DOHH2 (cell line): ENCODE data around the gene MALAT1.
A peak's percentile ranks its signal among the peaks of the same experiment; 100 is the strongest.

Experiments
- H3F3A ChIP-seq: fragments of 200-600 bp; sonication (generic), shearing (Covaris generic); 2 replicates; pipeline ENCODE4 v1.6.0; 2016; ENCODE audit warnings: antibody characterized with exemption, mild to moderate bottlenecking; ENCODE audit not compliant: control insufficient read depth, insufficient read depth
- H3K27ac ChIP-seq: fragments of 200-600 bp; sonication (generic); 2 replicates; pipeline ENCODE4 v1.5.1; 2014; ENCODE audit warnings: low read depth, mild to moderate bottlenecking, low read length, moderate library complexity
- H3K27me3 ChIP-seq: fragments of 200-600 bp; sonication (generic); 2 replicates; pipeline ENCODE4 v1.6.1; 2014; ENCODE audit warnings: mild to moderate bottlenecking, low read length, mixed read lengths; ENCODE audit not compliant: control insufficient read depth
- H3K36me3 ChIP-seq: fragments of 200-600 bp; sonication (generic); 2 replicates; pipeline ENCODE4 v1.6.1; 2014; ENCODE audit warnings: mild to moderate bottlenecking, low read length, moderate library complexity, mixed read lengths; ENCODE audit not compliant: control insufficient read depth
- H3K4me1 ChIP-seq: fragments of 200-600 bp; sonication (generic); 2 replicates; pipeline ENCODE4 v1.6.1; 2014; ENCODE audit warnings: mild to moderate bottlenecking, low read length, mixed read lengths; ENCODE audit not compliant: control insufficient read depth
- H3K4me2 ChIP-seq: fragments of 200-600 bp; sonication (generic); 2 replicates; pipeline ENCODE4 v1.6.0; 2014; ENCODE audit warnings: mild to moderate bottlenecking, low read length, moderate library complexity
- H3K4me3 ChIP-seq: fragments of 200-600 bp; sonication (generic); 2 replicates; pipeline ENCODE4 v1.5.1; 2014; ENCODE audit warnings: mild to moderate bottlenecking, low read length, mixed read lengths
- H3K79me2 ChIP-seq: fragments of 200-600 bp; sonication (generic); 2 replicates; pipeline ENCODE4 v1.6.1; 2014; ENCODE audit warnings: mild to moderate bottlenecking, low read length, mixed read lengths; ENCODE audit not compliant: control insufficient read depth
- H3K9me2 ChIP-seq: fragments of 200-600 bp; sonication (generic); replicated peaks from 2 replicates; pipeline ENCODE4 v1.6.1; 2014; ENCODE audit warnings: mild to moderate bottlenecking, low read length, mixed read lengths; ENCODE audit not compliant: control insufficient read depth
- H3K9me3 ChIP-seq: fragments of 200-600 bp; sonication (generic); 2 replicates; pipeline ENCODE4 v1.6.1; 2014; ENCODE audit warnings: antibody characterized with exemption, low read length, mixed read lengths; ENCODE audit not compliant: control insufficient read depth, insufficient read depth
- H4K20me1 ChIP-seq: fragments of 200-600 bp; sonication (generic); 2 replicates; pipeline ENCODE4 v1.6.0; 2014; ENCODE audit warnings: low read depth, mild to moderate bottlenecking, antibody characterized with exemption, low read length, moderate library complexity; ENCODE audit not compliant: control insufficient read depth, insufficient read depth
- CTCF ChIP-seq: fragments of 200-600 bp; sonication (generic); IDR thresholded peaks from one replicate; pipeline ENCODE4 v1.5.1; 2014; ENCODE audit warnings: antibody characterized with exemption, mild to moderate bottlenecking, low read depth, low read length; ENCODE audit not compliant: poor library complexity, severe bottlenecking
- EZH2phosphoT487 ChIP-seq: fragments of 200-600 bp; sonication (generic); IDR thresholded peaks from 2 replicates; pipeline ENCODE4 v1.6.1; 2017; ENCODE audit warnings: borderline replicate concordance, mild to moderate bottlenecking, antibody characterized with exemption, low read length, moderate library complexity, mixed read lengths

Gene MALAT1

GRCh38 chr11:65554057-65554818, 55.4 kb downstream of the MALAT1 start:
- Histone ChIP-seq H3K4me2 (peak overlapping the region; percentile 68), H4K20me1 (no peaks in the 10 kb centered on the region), H3K4me3 (peak overlapping the region; percentile 54), H3F3A (peaks cover 8% of the 10 kb centered on the region), H3K9me2 (no peaks in the 10 kb centered on the region), H3K27me3 (no peaks in the 10 kb centered on the region), H3K27ac (no peak overlapping the region), H3K79me2 (no peaks in the 10 kb centered on the region), H3K9me3 (no peaks in the 10 kb centered on the region), H3K4me1 (peaks cover 51% of the 10 kb centered on the region), H3K36me3 (no peaks in the 10 kb centered on the region)
- TF ChIP-seq CTCF (no peak), EZH2phosphoT487 (no peak)

DNA sequence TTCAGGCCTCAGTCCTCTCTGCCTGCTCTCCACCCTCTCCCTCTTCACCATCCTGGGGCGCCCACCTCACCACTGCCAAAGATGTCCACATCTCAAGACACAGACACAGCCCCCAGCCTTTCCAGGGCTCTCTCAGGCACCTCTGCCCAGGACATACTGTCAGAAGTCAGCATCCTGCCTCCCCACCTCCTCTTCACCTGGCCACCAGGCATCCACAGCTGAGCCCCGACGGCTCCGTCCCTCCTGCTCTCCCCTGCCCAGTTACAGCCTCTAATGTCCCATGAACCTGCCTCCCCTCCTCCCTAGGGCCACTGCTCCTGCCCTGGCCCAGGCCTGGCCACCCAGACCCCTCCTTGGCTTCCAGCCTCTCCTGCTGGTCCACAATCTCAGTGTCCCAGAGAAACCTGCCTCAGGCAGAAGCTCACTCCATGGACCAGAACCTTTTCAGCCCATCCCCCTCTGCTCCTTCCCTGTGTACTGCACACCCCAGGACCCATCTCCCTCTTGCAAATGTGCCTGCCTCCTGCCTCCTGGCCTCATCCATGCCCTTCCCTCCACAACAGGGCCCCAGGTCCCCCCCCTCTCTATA, 56.1 kb downstream of the MALAT1 start:
- TF ChIP-seq CTCF (no peak), EZH2phosphoT487 (no peak)
- Histone ChIP-seq H3K9me2 (no peaks in the 10 kb centered on the region), H3K27ac (no peak overlapping the region), H3F3A (peaks cover 8% of the 10 kb centered on the region), H3K9me3 (no peaks in the 10 kb centered on the region), H3K79me2 (no peaks in the 10 kb centered on the region), H3K4me1 (peaks cover 51% of the 10 kb centered on the region), H4K20me1 (no peaks in the 10 kb centered on the region), H3K4me2 (no peak overlapping the region), H3K27me3 (no peaks in the 10 kb centered on the region), H3K4me3 (no peak overlapping the region), H3K36me3 (no peaks in the 10 kb centered on the region)

GRCh38 chr11:65555693-65556231, 56.9 kb downstream of the MALAT1 start:
- Histone ChIP-seq H3F3A (peaks cover 8% of the 10 kb centered on the region), H3K27ac (no peak overlapping the region), H4K20me1 (no peaks in the 10 kb centered on the region), H3K4me1 (peaks cover 51% of the 10 kb centered on the region), H3K9me3 (no peaks in the 10 kb centered on the region), H3K27me3 (no peaks in the 10 kb centered on the region), H3K79me2 (no peaks in the 10 kb centered on the region), H3K4me2 (no peak overlapping the region), H3K4me3 (no peak overlapping the region), H3K9me2 (no peaks in the 10 kb centered on the region), H3K36me3 (no peaks in the 10 kb centered on the region)
- no peak for TF ChIP-seq CTCF
- TF ChIP-seq EZH2phosphoT487, result no peak
